Mammary epithelial cell (primary cell): ENCODE results near the gene TENM4.

Experiments
- EZH2 ChIP-seq: IDR thresholded peaks from 2 replicates; pipeline ENCODE4 v1.6.1; 2012; ENCODE audit warnings: low read length, inconsistent platforms, borderline replicate concordance
- TF ChIP-seq, protein P1 (sequence below), 2 donors: IDR thresholded peaks in 1 of 2; conservative IDR thresholded peaks in 1 of 2; 2 replicates each; pipeline ENCODE4 v1.5.1; 2011 to 2012; ENCODE audit warnings: inconsistent platforms in 2 of 2, low read length in 2 of 2, mild to moderate bottlenecking in 2 of 2, control low read depth in 1 of 2, low read depth in 1 of 2; ENCODE audit not compliant: insufficient read depth in 1 of 2; ENCODE audit errors: extremely low read depth in 1 of 2

DNA sequence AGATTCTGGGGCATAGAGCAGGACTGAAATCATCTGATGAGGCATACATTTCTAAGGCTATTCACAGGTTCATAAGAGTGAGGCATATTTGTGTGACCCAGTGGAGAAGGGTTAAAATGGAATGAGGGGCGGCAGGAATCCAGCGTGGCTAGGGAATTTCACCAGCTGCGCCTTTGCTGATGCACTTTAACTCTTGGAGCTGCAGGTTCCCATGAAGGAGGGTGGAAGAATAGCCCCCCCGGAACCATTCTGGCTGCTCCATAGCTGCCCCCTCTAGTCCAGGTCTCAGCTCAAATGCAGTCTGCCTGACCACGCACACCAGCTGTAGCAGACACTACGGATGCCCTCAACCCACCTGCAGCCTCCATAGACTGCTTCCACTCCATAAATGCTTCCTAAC, 31.5 kb downstream of the TENM4 start:
- TF ChIP-seq, protein P1, sequence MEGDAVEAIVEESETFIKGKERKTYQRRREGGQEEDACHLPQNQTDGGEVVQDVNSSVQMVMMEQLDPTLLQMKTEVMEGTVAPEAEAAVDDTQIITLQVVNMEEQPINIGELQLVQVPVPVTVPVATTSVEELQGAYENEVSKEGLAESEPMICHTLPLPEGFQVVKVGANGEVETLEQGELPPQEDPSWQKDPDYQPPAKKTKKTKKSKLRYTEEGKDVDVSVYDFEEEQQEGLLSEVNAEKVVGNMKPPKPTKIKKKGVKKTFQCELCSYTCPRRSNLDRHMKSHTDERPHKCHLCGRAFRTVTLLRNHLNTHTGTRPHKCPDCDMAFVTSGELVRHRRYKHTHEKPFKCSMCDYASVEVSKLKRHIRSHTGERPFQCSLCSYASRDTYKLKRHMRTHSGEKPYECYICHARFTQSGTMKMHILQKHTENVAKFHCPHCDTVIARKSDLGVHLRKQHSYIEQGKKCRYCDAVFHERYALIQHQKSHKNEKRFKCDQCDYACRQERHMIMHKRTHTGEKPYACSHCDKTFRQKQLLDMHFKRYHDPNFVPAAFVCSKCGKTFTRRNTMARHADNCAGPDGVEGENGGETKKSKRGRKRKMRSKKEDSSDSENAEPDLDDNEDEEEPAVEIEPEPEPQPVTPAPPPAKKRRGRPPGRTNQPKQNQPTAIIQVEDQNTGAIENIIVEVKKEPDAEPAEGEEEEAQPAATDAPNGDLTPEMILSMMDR (conservative IDR thresholded peaks at IDR 0.05 in 1 of 2, IDR thresholded peaks at IDR 0.05 in 1 of 2; ENCODE audit: extremely low read depth in 1 of 2, insufficient read depth in 1 of 2, low read depth in 1 of 2, low read length in 2 of 2): no peak
- TF ChIP-seq EZH2: no peak
